Hematopoietic multipotent progenitor cell treated with erythropoietin and hydrocortisone succinate and interleukin-3 and kit ligand, for 8 days (in vitro differentiated cells): ENCODE measurements around the gene MGAT4A.
"Not testable (repeated sequence)": the region's sequence is repeated elsewhere in the genome, so short reads cannot be mapped to it uniquely, and the experiment has no call there.

Source experiments
- DNase-seq: peaks from one replicate; pipeline ENCODE4 v3.0.0-alpha.2; 2015

MGAT4A gene

GRCh38 chr2:98698896-98699295 is 32.0 kb downstream of the MGAT4A start:
- no peak for DNase-seq

- no peak for DNase-seq
Observed at GRCh38 chr2:98697651-98698337, 33.1 kb downstream of the MGAT4A start.

GRCh38 chr2:98696200-98696599 is 34.7 kb downstream of the MGAT4A start:
- no peak for DNase-seq

GRCh38 chr2:98695255-98695654 is 35.7 kb downstream of the MGAT4A start:
- no peak for DNase-seq

GRCh38 chr2:98693477-98693876 is 37.5 kb downstream of the MGAT4A start:
- DNase-seq, result no peak

- DNase-seq, result no peak
Observed at GRCh38 chr2:98692090-98693054, 38.6 kb downstream of the MGAT4A start.

GRCh38 chr2:98691303-98691702 is 39.6 kb downstream of the MGAT4A start:
- no peak for DNase-seq

GRCh38 chr2:98685930-98686887 is 44.7 kb downstream of the MGAT4A start:
- no peak for DNase-seq

GRCh38 chr2:98683728-98684127 is 47.2 kb downstream of the MGAT4A start:
- no peak for DNase-seq

- DNase-seq, result no peak
Observed at GRCh38 chr2:98676742-98677141, 54.2 kb downstream of the MGAT4A start.

- no peak for DNase-seq
Observed at GRCh38 chr2:98674233-98674964, 56.5 kb downstream of the MGAT4A start.

- no peak for DNase-seq
Observed at GRCh38 chr2:98669675-98670074, 61.3 kb downstream of the MGAT4A start.

- no peak for DNase-seq
Observed at GRCh38 chr2:98665677-98666076, 65.3 kb downstream of the MGAT4A start.

GRCh38 chr2:98664323-98664722 is 66.6 kb downstream of the MGAT4A start:
- DNase-seq, result peak; percentile 24

GRCh38 chr2:98663511-98664090 is 67.3 kb downstream of the MGAT4A start:
- DNase-seq, result no peak

- not testable (repeated sequence) for DNase-seq
Observed at GRCh38 chr2:98659491-98659840, 71.5 kb downstream of the MGAT4A start.

- no peak for DNase-seq
Observed at GRCh38 chr2:98658816-98659490, 72.0 kb downstream of the MGAT4A start.

GRCh38 chr2:98656800-98657199 is 74.1 kb downstream of the MGAT4A start:
- peak; percentile 8 for DNase-seq

GRCh38 chr2:98654699-98655495 is 76.0 kb downstream of the MGAT4A start:
- DNase-seq, result peak; percentile 12

GRCh38 chr2:98650998-98651397 is 79.9 kb downstream of the MGAT4A start:
- no peak for DNase-seq
